NB4 (cell line): ENCODE measurements around the gene MPZL3.
A peak's percentile ranks its signal among the peaks of the same experiment; 100 is the strongest.

Experiments used
- DNase-seq: peaks from one replicate; pipeline ENCODE4 v3.0.0; 2010; ENCODE audit warnings: low read depth
- H3K4me3 ChIP-seq: one replicate; pipeline ENCODE4 v1.5.1; 2011; ENCODE audit warnings: mild to moderate bottlenecking, low read depth, low read length, moderate library complexity
- CTCF ChIP-seq: IDR thresholded peaks from one replicate; pipeline ENCODE4 v1.5.1; 2012; ENCODE audit warnings: low read depth, low read length
- MYC ChIP-seq: IDR thresholded peaks from 2 replicates; pipeline ENCODE4 v1.6.1; 2011; ENCODE audit warnings: low read depth, low read length
- POLR2A ChIP-seq: IDR thresholded peaks from 2 replicates; pipeline ENCODE4 v1.6.1; 2011; ENCODE audit warnings: mild to moderate bottlenecking; ENCODE audit not compliant: insufficient read length; ENCODE audit errors: extremely low read depth
- TF ChIP-seq, protein P1 (sequence below): IDR thresholded peaks from 2 replicates; pipeline ENCODE4 v1.6.1; 2011; ENCODE audit warnings: low read depth, low read length

MPZL3 gene

DNA sequence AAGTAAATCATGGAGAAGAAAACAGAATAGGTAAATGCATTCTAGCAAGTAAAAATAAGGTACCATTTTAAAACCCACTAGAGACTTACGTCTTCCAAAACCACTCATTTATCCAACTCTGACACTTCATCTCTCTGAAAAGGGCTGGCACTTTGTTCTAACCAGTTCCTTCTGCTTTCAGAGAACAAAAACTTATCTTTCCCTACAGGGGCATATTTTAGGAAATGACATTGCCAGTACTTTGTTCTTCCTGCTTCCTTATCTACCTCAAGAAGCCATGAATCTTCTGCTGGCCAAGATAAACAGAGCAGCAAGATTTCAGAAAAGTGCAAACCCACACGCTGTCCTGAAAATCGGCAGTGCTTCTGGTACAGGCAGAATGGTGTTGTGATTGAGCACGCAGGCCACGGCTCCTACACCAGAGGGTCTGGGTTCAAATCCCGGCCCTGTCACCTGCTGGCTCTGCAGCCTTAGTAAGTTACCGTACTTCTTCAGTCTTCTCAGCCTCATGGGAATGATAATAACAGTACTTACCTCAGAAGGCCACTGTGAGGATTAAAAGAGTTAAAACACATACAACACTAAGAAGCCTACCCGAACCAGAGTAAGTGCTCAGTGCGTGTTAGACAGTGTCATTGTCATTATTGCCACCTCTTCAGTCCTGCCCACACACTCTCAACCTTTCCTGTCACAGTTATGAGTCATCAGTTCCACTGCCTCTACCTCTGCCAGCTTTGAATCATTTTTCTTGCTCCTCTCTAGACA is 11.0 kb downstream of the MPZL3 start:
- TF ChIP-seq CTCF (no peak), POLR2A (no peak), MYC (no peak)
- TF ChIP-seq, protein P1, sequence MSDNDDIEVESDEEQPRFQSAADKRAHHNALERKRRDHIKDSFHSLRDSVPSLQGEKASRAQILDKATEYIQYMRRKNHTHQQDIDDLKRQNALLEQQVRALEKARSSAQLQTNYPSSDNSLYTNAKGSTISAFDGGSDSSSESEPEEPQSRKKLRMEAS = no peak
- H3K4me3 ChIP-seq = peak overlapping the region; percentile 12
- DNase-seq = peak; percentile 87

- TF ChIP-seq MYC (no peak), CTCF (no peak), POLR2A (no peak)
- TF ChIP-seq, protein P1 = no peak
- H3K4me3 ChIP-seq = no peak overlapping the region
- DNase-seq = no peak
Measured at GRCh38 chr11:118239509-118240205, 12.5 kb downstream of the MPZL3 start.

DNA sequence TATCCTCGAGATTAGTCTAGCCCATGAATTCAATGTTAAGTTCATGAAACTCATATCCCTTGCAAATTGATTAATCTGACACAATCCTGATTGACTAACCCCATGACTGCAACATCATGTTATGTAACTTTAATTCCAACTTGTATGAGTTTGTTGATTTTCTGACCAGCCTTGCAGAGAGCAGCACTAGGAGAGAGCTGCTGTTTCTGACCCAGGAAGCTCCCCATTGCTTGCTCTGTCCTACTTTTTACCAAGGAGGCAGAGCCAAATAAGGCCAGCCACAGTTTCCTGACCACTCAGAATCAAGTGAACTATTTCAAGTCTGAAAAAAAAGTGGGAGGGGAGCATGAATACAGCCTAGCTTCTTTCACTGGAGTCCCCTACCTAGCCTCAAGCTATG is 13.2 kb downstream of the MPZL3 start:
- peak; percentile 85 for DNase-seq
- TF ChIP-seq, protein P1 = no peak
- TF ChIP-seq CTCF = no peak
- TF ChIP-seq MYC = no peak
- no peak for TF ChIP-seq POLR2A
- no peak overlapping the region for H3K4me3 ChIP-seq

DNA sequence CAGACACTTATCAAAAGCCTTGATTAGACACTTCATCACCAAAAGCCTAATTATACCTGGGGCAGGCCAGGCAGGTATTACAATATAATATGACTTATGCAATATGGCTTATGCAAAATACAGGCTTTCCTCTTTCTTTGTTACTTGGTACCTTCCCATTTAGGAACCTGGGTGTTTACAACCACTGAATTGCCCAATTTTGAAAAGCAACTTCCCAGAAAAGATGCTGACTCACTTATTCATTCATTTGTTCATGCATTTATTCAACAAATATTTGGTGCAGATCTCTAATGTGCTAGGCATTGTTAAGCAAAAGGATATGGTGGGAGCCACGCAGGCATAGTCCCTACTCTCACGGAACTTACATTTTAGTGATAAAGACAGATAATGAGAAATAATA is 13.7 kb downstream of the MPZL3 start:
- no peak overlapping the region for H3K4me3 ChIP-seq

DNA sequence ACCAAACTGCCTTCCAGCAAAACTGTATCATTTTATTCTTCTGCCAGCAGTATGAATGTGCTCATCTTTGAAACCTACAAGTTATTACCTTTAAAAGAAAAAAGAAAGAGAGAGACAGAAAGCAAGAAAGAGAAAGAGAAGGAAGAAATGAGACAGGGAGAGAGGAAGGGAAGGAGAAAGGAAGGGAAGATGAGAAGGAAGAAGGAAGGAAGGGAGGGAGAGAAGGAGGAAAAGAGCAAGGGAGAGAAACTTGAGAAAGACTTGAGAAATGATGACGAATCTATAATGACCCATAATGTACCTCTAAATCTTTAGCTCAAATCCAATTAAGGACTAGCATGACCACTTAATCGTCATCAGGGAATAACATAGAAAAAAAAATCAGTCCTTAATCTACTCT is 16.0 kb downstream of the MPZL3 start:
- DNase-seq = no peak
- H3K4me3 ChIP-seq = no peak overlapping the region
- TF ChIP-seq MYC = no peak
- TF ChIP-seq, protein P1 = no peak
- TF ChIP-seq CTCF = no peak
- TF ChIP-seq POLR2A = no peak

More for the DNA sequence above, 13.7 kb downstream of the MPZL3 start:
- TF ChIP-seq CTCF (no peak), MYC (no peak), POLR2A (no peak)
- TF ChIP-seq, protein P1 = no peak
- DNase-seq = peak; percentile 69
